ENCODE results near the gene CLCA2.

The CLCA2 gene

DNA sequence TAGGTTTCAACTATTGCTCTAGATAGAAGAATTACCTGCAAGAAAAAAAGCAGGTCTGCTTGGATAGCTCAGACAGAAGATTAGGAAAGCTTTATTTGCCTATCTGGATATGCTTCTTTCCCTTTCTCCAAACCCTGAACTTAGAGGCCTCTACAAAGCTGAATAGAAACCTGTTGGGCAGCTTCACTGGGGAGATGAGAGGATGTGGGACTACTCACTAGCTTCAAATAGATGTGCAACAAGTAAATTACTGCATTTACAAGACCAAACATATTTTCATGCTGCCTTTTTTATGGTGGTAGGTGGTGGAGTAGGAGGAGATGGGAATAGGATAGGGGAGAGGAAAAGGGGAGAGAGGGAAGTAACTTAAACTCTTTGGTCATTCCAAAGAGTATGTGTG is 6.4 kb downstream of the CLCA2 start:
- no peak for DNase-seq (ENCODE audit: low read depth in 2 of 2)

DNA sequence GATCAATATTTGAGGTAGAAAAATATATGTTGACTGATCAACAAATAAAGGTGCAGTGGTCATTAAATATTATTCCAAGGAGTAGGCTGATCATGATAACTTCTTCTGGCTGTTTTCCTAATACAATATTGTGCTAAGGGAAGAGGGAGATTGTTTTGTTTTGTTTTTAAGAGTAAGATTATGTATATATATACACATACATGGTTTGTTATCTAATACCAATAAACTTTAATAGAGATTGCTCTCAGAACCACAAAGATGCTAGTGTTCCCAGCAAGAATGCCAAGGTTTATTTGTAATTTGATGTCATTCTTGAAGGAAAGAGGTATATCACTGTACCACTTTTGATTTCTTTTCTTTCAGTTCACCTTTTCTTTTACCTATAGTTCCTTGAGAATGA is 10.1 kb downstream of the CLCA2 start:
- no peak for DNase-seq (ENCODE audit: low read depth in 2 of 2)

DNA sequence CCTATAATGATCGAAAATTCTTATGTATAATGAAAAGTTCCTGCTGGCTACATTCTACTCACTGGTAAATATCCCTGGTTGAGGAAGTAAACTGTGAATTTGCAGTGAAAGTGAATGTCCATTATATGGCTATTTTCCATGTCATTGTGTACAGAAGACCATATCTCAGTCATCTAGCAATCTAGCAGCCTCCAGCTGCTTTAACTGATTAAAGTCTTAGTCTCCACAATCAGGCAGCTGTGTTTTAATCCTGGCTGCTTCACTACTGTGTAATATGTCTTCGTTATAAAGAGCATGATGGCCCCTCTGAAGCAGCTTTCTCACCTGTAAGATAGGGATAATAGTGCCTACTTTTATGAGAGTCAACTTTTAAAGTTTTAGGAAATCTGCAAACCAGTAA is 11.4 kb downstream of the CLCA2 start:
- no peak for DNase-seq (ENCODE audit: low read depth in 2 of 2)

DNA sequence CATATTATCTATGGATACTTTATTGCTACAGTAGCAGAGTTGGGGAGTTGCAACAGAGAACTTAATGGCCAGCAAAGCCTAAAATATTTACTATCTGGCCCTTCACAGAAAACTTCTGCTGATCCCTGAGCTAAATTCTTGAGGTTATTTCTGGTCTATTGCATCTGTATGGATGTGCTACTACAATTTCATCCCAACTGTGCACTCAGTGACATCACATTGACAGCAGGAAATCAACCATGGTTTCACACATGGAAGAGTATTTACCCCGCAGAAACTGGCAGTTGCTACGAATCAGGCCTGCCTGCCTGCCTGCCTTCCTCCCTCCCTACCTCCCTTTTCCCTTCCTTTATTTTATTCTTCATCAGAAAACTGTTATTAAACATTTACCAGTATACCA is 12.1 kb downstream of the CLCA2 start:
- no peak for DNase-seq (ENCODE audit: low read depth in 2 of 2)

DNA sequence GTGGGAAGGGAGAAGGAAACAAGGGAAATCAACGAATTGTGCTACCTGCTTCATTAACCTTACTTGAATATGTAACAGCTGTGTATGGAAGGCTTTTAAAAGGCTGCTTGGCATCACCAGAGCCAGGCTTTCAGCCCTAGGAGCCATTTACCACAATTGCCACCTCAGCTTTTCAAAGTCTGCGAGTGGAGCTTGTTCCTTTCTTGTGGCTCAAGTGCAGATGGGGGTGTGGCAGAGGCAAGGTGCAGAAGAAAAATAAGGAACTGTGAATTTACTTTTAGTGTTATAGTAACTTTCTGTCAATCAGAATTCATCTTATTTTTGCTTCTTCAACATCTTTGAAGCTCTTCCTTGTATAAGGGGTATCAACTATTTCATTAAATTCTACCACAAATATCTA is 17.6 kb downstream of the CLCA2 start:
- no peak for DNase-seq (ENCODE audit: low read depth in 2 of 2)

DNA sequence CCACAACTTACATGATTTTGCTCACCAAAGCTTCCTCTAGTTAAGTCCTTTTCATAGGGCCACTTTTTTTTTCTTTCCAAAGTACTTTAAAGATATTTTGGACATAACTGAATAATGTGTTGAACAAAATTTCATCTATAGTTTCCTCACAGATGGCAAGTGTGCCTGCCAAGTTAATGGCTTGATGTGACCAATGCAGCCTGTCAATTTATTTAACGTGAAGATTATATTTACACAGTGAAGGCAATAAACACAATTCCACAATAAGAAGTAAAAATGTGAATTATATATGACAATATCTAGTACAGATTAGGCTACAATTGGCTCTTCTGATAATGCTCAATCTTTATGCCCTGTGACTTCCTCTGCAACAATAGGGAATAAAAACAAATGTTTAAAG is 18.0 kb downstream of the CLCA2 start:
- no peak for DNase-seq (ENCODE audit: low read depth in 2 of 2)

DNA sequence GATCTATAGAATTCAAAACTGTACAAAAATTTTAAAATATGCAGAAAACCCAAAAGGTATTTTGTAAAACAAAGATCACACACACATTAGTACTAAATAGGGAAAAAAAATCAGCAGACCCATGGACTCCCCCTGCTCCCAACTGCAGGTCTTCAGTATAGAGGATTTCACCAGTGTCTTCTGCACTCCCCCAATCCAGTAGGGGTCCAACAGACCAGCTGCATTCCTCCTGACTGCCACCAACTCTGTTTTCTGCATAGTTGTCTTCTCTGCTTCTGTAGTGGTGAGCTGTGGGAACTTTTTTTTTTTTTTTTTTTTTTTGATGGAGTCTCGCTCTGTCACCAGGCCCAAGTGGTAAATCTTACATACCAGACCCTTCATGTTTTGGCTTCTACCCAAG is 21.9 kb downstream of the CLCA2 start:
- DNase-seq (ENCODE audit: low read depth in 2 of 2): no peak

DNA sequence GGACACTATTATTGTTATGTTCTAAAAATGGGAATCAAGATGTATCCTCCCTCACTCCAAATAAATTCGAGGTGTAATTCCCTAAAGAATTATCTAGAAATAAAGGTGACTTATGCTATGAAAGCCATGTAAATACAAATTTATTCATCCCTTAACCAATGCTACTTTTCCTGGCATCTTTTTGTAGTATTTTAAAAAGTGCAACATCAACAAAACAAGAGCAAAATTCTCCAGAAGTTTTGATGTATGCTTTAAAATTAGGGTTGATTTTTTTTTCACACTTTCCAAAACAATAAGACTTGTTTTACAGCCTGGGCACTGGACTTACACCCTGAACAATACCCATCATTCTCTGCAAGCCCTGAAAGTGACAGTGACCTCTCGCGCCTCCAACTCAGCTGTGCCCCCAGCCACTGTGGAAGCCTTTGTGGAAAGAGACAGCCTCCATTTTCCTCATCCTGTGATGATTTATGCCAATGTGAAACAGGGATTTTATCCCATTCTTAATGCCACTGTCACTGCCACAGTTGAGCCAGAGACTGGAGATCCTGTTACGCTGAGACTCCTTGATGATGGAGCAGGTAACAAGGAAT is 23.3 kb downstream of the CLCA2 start:
- DNase-seq (ENCODE audit: low read depth in 2 of 2): no peak

DNA sequence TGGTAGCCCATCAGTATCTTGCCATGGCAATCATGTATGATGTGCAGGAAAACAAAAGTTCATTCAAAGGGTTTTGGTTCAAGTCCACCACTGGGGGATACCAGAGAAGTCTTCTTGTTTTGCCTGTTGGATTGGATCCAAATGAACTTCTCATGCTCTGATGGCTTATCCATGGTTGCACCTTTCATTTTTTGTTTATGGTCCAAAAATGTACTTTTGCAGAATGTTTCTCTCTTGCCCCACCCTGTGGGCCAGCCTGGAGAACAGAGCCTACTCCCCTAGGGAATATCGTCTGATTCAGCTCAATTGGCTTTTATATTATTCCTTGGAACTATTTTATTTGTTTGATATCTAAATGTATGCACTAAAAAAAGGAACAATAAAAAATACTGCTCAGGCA is 24.7 kb downstream of the CLCA2 start:
- no peak for DNase-seq (ENCODE audit: low read depth in 2 of 2)

DNA sequence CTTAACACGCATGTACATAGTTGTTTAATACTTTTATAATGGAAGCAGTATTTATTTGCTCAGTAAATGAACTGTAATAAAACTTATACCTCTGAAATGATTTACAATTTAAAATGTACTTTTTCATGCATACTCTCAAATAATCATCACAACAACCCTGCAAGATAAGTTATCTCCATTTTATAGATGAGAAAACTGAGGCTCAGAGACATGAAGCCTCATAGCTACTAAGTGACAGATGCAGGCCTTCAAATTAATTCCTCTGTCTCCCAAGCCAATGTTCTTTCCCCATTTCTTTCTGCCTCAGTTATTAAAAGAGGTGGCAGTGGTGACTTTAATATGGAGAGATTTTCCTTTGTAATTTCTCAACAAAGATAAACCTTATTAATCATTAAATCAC is 25.1 kb downstream of the CLCA2 start:
- no peak for DNase-seq (ENCODE audit: low read depth in 2 of 2)

DNA sequence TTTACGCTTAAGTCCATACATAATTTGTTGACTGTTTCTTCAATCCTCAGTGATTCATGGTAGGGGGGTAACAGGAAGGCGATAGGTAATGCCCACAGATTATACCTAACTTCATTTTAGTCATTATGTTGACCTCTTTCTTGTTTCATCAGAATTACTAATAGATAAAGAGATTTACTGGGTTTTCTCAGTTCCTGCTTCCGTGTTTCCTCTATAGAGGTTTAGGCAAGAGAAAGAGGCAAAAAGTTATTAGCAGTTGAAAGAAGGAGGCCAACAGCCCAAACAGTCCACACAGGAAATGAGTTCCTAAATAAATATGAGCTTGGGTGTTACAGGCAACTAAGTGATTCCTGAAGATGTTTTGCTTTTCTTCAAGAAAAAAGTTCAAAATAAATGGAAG is 26.9 kb downstream of the CLCA2 start:
- DNase-seq (ENCODE audit: low read depth in 2 of 2): no peak

DNA sequence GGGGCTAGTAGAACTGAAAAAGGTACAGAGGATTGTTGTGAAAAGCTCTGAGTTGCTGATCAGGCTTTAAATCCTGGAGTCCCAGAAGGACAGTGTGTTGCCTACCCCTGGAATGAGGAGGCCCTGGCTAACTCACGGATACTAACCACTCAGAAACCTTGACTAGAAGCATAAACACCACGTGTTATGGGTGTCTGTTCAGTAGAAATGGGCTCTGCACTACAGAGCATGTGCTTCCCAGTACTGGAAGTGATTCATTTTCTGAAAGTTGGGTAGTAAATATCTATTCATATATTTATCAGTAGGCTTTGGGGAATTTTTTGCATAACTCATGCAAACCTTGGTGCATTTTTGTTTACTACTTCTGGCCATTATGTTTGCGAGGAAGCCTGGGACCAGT is 29.7 kb downstream of the CLCA2 start:
- DNase-seq (ENCODE audit: low read depth in 2 of 2): no peak

DNA sequence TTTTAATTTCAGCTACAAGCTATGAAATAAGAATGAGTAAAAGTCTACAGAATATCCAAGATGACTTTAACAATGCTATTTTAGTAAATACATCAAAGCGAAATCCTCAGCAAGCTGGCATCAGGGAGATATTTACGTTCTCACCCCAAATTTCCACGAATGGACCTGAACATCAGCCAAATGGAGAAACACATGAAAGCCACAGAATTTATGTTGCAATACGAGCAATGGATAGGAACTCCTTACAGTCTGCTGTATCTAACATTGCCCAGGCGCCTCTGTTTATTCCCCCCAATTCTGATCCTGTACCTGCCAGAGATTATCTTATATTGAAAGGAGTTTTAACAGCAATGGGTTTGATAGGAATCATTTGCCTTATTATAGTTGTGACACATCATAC is 31.1 kb downstream of the CLCA2 start:
- DNase-seq (ENCODE audit: low read depth in 2 of 2): no peak

DNA sequence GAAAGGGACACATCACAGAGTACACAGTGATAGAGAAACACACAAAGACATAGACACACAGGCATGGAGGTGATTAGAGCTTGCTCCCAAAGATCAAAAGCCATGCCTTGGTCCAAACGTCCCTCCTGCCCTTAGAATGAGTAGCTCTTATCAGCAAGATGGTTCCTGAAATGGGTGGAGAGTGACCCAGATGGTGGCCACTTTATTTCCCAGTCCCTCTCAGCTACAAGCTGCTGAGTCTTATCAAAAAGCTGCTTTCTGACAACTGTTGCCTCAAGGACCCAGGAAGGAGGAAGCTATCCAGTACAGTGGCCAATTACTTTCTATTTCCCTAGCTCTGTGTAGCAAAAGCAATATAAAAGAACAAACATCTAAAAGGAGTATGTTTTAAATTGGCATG is 37.0 kb downstream of the CLCA2 start:
- DNase-seq (ENCODE audit: low read depth in 2 of 2): no peak

DNA sequence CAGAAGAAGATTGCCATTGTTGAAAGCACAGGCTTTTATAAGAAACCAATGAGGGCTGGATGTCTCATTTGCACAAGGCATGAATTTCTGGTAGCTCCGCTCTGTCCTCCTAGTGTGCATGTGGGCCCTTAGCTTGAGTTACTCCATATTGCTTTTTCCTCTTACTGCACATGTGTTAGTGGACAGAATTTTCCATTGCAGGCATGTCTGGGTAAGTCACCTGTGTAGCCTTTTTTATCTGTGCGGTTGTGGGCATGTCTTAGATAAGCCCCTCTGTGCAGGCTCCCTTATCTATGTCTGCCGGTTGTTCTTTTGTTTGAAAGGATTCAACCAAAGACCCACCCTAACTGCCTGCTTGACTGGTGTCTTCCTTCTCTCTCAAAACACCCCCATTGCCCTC is 37.5 kb downstream of the CLCA2 start:
- DNase-seq (ENCODE audit: low read depth in 2 of 2): no peak

DNA sequence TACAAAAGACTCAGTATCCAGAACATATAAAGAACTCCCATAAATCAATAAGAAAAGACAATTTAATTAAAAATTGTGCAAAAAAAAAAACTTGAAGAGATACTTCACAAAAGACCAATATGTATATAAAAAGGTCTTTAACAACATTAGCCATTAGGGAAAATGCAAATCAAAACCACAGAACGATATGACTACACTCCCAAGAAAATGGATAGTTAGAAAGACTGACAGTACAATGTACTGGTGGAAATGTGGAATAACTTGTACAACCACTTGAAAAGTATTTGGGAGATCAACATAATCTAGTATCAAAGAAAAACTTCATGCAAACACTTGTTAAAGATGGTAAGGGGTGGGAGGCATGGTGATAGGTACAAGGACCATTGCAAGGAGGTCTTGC is 40.8 kb downstream of the CLCA2 start:
- DNase-seq (ENCODE audit: low read depth in 2 of 2): no peak

DNA sequence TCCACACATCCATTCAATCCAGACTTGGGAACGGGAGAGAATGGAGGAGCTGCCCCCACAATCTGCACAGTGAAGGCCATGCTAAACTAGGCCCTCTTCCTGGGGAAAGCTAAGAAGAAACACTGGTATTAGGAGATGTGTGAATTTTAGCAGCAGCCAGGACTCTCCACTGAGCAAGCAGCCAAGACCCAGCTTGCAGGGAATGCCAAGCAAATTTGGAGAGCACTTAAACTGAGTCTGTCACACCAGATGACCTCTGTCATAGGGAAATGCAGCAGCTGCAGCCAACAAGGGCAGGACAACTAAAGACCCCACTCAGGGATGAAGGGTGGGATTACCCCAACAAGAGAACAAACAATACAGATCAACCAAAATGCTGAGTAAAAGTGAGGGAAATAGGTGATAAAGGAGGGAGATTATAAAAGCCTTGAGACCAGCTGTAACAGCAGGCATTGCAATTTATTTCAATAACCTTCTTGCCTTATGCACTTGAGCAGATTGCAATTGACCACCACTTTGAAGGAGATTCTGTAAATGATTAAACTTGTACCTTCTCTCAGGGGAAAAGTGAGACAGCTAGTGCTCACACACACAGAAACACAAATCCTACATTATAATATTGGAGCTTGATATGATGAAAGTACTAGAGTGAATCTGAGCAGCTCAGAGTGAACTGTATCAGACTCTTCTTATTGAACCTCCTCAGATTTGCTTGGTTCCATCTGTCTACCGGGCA is 42.3 kb downstream of the CLCA2 start:
- DNase-seq (ENCODE audit: low read depth in 2 of 2): no peak

DNA sequence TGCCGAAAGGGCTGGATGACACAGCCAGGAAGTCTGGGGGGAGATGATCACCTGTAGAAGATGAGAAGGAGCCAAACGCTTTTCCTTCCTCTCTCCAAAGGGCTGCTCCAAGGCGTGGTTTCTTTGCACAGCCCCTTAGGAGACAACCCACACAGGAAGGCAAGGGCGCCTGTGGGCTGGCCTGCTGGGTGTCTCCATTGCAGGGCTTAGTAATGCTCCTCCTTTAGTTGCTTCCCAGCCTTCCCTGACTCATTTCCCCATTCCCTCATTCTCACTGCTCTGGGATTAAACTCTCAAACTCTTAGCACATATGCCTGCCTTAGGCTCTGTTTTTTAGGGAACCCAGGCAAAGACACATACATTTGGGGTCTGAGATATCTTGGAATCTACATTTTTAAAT is 43.0 kb downstream of the CLCA2 start:
- no peak for DNase-seq (ENCODE audit: low read depth in 2 of 2)

DNA sequence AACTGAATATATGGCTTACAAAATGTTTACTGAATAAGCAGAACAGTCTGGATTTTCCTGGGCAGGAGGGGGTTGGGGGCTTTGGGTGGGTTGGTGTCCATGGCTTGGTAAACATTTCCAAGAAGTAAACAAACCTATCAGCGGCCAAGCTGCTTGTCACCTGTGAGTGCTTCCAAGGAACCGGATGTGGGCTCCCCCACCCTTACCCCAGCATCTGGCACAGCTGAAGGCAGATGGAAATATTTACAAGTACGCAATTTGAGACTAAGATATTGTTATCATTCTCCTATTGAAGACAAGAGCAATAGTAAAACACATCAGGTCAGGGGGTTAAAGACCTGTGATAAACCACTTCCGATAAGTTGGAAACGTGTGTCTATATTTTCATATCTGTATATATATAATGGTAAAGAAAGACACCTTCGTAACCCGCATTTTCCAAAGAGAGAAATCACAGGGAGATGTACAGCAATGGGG is 44.6 kb downstream of the CLCA2 start, which contains the start of gene CLCA1:
CLCA1 (plus strand) TSS at position 427 of the 477 bp plus-strand sequence; CDS start at position 472, 45 bp downstream.
- DNase-seq (ENCODE audit: low read depth in 2 of 2): no peak

DNA sequence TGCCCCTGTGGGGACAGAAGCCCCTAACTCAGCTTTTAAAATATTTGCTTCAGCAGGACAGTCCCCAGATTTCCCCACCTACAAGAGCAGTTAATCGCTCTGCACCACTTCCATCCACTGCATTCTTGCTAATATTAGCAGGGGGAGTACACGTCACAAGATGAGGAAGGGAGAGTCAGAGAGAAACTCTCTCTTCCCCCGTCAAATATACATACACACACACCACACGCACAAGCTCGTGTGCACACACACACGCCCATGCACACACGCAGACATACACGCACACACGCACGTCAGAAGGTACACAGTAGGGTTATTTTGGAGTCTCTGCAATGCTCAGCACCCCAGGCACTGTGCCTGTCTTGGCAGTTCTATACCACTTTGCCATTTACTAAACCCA is 46.9 kb downstream of the CLCA2 start:
- DNase-seq (ENCODE audit: low read depth in 2 of 2): no peak

DNA sequence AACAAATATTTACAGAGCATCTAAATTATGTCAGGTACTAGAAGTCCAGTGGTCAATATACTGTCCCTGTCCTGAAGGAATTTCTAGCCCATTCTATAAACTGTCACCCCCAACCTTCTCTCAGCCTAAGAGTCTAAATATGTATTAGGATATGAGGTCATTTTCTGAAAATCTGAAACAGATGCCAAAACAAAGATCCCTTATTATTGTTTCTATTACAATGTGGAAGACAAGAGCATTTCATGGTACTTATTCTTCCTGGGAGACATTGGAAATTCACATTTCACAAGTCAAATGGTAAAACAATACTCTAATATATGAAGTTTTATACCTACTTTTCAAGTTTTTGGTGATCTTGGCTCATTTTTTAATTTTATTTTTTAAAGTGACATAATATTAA is 47.3 kb downstream of the CLCA2 start:
- no peak for DNase-seq (ENCODE audit: low read depth in 2 of 2)

DNA sequence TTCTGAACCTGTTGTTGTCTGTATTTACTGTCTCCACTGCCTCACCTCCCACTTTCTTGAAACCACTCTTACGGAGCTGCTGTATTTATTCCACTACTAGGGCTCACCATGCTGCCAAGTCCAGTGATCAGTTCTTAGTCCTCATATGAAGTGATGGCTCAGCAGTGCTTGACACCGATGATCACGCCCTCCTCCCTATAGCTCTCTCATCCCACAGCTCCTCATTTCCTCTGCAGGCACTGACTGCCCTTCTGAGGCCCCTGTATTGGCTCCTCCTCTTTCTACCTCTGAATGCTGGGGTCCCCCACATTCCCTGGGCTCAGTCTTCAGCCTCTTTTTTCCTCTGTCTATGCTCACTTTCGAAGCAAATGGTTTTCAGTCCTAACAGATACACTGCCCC is 48.2 kb downstream of the CLCA2 start:
- DNase-seq (ENCODE audit: low read depth in 2 of 2): no peak

DNA sequence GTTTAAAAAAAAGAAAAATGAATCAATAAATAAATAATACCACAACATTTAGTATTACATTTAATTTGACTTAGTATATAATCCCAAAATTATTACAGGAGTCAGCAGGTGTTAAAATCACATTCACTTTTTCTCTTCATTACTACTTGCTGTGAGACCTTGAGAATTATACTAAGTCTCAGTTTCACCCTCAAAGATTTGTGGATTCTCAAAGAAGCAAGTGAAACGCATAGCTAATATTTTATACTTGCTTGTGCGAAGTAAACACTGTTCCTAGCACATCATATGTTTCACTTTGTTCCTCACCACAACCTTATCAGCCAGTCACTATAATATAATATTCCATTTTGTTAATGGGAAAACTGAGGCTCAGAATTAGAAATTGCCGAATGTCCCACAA is 48.8 kb downstream of the CLCA2 start:
- no peak for DNase-seq (ENCODE audit: low read depth in 2 of 2)

DNA sequence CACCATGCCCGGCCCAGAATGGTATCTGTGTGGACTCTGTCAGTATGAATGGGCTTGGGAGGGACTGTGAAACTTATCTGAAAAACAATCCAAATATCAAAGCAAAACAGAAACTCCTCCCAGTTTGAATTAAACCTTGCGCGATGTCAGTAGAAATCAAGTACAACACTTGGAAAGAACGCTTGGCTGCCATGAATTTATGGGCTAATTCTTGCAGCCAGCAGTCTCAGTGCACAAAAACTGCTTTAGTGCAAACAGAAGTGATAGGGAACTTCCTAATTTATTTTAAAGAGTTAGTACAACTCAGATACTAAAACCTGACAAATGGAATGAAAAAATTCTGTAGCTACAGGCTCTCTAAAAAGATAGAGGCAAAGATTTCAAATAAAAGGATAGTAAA is 53.3 kb downstream of the CLCA2 start:
- DNase-seq (ENCODE audit: low read depth in 2 of 2): no peak

Measured in stimulated activated CD4-positive, alpha-beta T cell treated with anti-CD3 and anti-CD28 coated beads, Interleukin-1b, Interleukin-23, amount 100 ng/mL, for 1 hour (primary cell).